PC-9 (cell line): ENCODE results near the gene ANKRD30A. TPM values are rescaled to one million over a fixed set of nuclear protein-coding genes. Genes with fewer than 3 reads are reported as not detected.

Source experiments
- BruUV-seq: library from RNA; stranded (reverse); fragments of 400-500 nt; replicated peaks from 2 replicates; lab custom pipeline; 2021; lab: Mats Ljungman, UMichigan
- CTCF ChIA-PET: fragments of 300-600 bp; sonication (Branson Sonifier 250); formaldehyde crosslinking; loops from one replicate; lab custom pipeline; 2022; ENCODE audit warnings: antibody characterized with exemption; lab: Charles Lee
- POLR2A ChIA-PET: fragments of 300-600 bp; sonication (Branson Sonifier 250); formaldehyde crosslinking; loops from one replicate; lab custom pipeline; 2022; ENCODE audit warnings: antibody characterized with exemption; ENCODE audit not compliant: unreplicated experiment; lab: Charles Lee
- DNase-seq, 2 experiments: peaks; one replicate each; pipeline versions ENCODE4 v3.0.0 to v3.0.0-alpha.2; 2015 to 2022; ENCODE audit warnings: mixed read lengths in 1 of 2
- H2AFZ ChIP-seq: fragments of 200-600 bp; sonication (generic); 2 replicates; pipeline ENCODE4 v1.8.1; 2017; ENCODE audit warnings: antibody characterized with exemption
- H3F3A ChIP-seq: fragments of 200-600 bp; sonication (generic); 2 replicates; pipeline ENCODE4 v1.8.1; 2017; ENCODE audit warnings: antibody characterized with exemption, mild to moderate bottlenecking, low read depth; ENCODE audit not compliant: insufficient read depth
- H3K27ac ChIP-seq: fragments of 200-600 bp; sonication (generic); 2 replicates; pipeline ENCODE4 v1.6.1; 2016; ENCODE audit warnings: mixed run types
- H3K27me3 ChIP-seq: fragments of 200-600 bp; sonication (generic); 2 replicates; pipeline ENCODE4 v1.6.1; 2016; ENCODE audit warnings: low read depth, mixed run types; ENCODE audit not compliant: insufficient read depth
- H3K36me3 ChIP-seq: fragments of 200-600 bp; sonication (generic); 2 replicates; pipeline ENCODE4 v1.6.1; 2016; ENCODE audit warnings: low read depth, mixed run types
- H3K4me1 ChIP-seq: fragments of 200-600 bp; sonication (generic); replicated peaks from 2 replicates; pipeline ENCODE4 v1.6.1; 2016; ENCODE audit warnings: mixed run types; ENCODE audit not compliant: insufficient read depth
- H3K4me2 ChIP-seq: fragments of 200-600 bp; sonication (generic); 2 replicates; pipeline ENCODE4 v1.6.1; 2017; ENCODE audit warnings: mixed run types
- H3K4me3 ChIP-seq: fragments of 200-600 bp; sonication (generic); 2 replicates; pipeline ENCODE4 v1.6.1; 2016; ENCODE audit warnings: mixed run types
- H3K79me2 ChIP-seq: fragments of 200-600 bp; sonication (generic); 2 replicates; pipeline ENCODE4 v1.6.1; 2017; ENCODE audit warnings: low read depth, mixed run types
- H3K9me2 ChIP-seq: fragments of 200-600 bp; sonication (generic); 2 replicates; pipeline ENCODE4 v1.8.1; 2017; ENCODE audit warnings: mild to moderate bottlenecking; ENCODE audit not compliant: insufficient read depth
- H3K9me3 ChIP-seq: fragments of 200-600 bp; sonication (generic); 2 replicates; pipeline ENCODE4 v1.8.1; 2016; ENCODE audit warnings: low read depth; ENCODE audit not compliant: insufficient read depth
- H4K20me1 ChIP-seq: fragments of 200-600 bp; sonication (generic); 2 replicates; pipeline ENCODE4 v1.8.1; 2017; ENCODE audit not compliant: insufficient read depth
- CTCF ChIP-seq: fragments of 200-600 bp; sonication (generic); conservative IDR thresholded peaks from 2 replicates; pipeline ENCODE4 v1.6.1; 2017; ENCODE audit warnings: mixed run types, antibody characterized with exemption, mild to moderate bottlenecking, moderate library complexity
- EZH2 ChIP-seq: fragments of 200-600 bp; sonication (generic); IDR thresholded peaks from 2 replicates; pipeline ENCODE4 v1.8.0; 2017; ENCODE audit warnings: antibody characterized with exemption, low read depth
- intact Hi-C: fragments of 100-400 bp; cut with micrococcal nuclease; formaldehyde crosslinking; loops from one replicate; pipeline ENCODE4 v1.10.0; 2022; ENCODE audit not compliant: unreplicated experiment
- total RNA-seq: library from RNA; stranded (reverse); gene quantifications from 2 replicates; pipeline ENCODE4 v1.2.3, GENCODE V29; 2021

Gene ANKRD30A
- total RNA-seq, 1 experiment from 2014 or later: not detected

GRCh38 chr10:37275216-37275777 is 149.9 kb downstream of the ANKRD30A start:
- Histone ChIP-seq H3K9me3 (no peaks in the 10 kb centered on the region), H3K4me1 (no peaks in the 10 kb centered on the region), H2AFZ (no peak overlapping the region), H3K79me2 (no peaks in the 10 kb centered on the region), H3K27me3 (no peaks in the 10 kb centered on the region), H3F3A (no peaks in the 10 kb centered on the region), H4K20me1 (no peaks in the 10 kb centered on the region), H3K4me3 (no peak overlapping the region), H3K36me3 (no peaks in the 10 kb centered on the region), H3K9me2 (no peaks in the 10 kb centered on the region), H3K4me2 (no peak overlapping the region), H3K27ac (no peak overlapping the region)
- TF ChIP-seq EZH2: no peak
- no peak for DNase-seq
- intact Hi-C loops: no loop called here
- BruUV-seq: no TSS peak
- POLR2A ChIA-PET: no interaction called here
- CTCF ChIA-PET: no interaction called here

- Histone ChIP-seq H3K27me3 (no peaks in the 10 kb centered on the region), H3K27ac (no peak overlapping the region), H3K4me3 (no peak overlapping the region), H3K9me2 (no peaks in the 10 kb centered on the region), H2AFZ (no peak overlapping the region), H3K4me1 (no peaks in the 10 kb centered on the region), H3K4me2 (no peak overlapping the region), H3K79me2 (no peaks in the 10 kb centered on the region), H4K20me1 (no peaks in the 10 kb centered on the region), H3K9me3 (no peaks in the 10 kb centered on the region), H3F3A (no peaks in the 10 kb centered on the region), H3K36me3 (no peaks in the 10 kb centered on the region)
- ChIA-PET POLR2A (no interaction called here), CTCF (no interaction called here)
- DNase-seq: no peak
- TF ChIP-seq CTCF (no peak), EZH2 (no peak)
- intact Hi-C loops: no loop called here
- BruUV-seq: no TSS peak
Observed at GRCh38 chr10:37285063-37285462, 159.7 kb downstream of the ANKRD30A start.

GRCh38 chr10:37289833-37290464 is 164.6 kb downstream of the ANKRD30A start:
- CTCF ChIA-PET: no interaction called here

More at GRCh38 chr10:37289833-37290464, 164.6 kb downstream of the ANKRD30A start:
- H3F3A ChIP-seq: no peaks in the 10 kb centered on the region
- DNase-seq: no peak
- POLR2A ChIA-PET: no interaction called here
- H3K4me1 ChIP-seq: no peaks in the 10 kb centered on the region
- H3K36me3 ChIP-seq: no peaks in the 10 kb centered on the region
- intact Hi-C loops: no loop called here
- H3K79me2 ChIP-seq: no peaks in the 10 kb centered on the region
- H3K4me3 ChIP-seq: no peak overlapping the region
- H3K27me3 ChIP-seq: no peaks in the 10 kb centered on the region
- H2AFZ ChIP-seq: no peak overlapping the region
- TF ChIP-seq CTCF: no peak
- no peak for TF ChIP-seq EZH2
- no peaks in the 10 kb centered on the region for H3K9me3 ChIP-seq
- no TSS peak for BruUV-seq
- no peaks in the 10 kb centered on the region for H3K9me2 ChIP-seq
- no peaks in the 10 kb centered on the region for H4K20me1 ChIP-seq
- H3K27ac ChIP-seq: no peak overlapping the region
- no peak overlapping the region for H3K4me2 ChIP-seq
